ENCODE results near the gene THRAP3. TPM values are rescaled to one million over a fixed set of nuclear protein-coding genes. Genes with fewer than 3 reads are reported as not detected.
A peak's percentile ranks its signal among the peaks of the same experiment; 100 is the strongest.

Gene THRAP3, protein sequence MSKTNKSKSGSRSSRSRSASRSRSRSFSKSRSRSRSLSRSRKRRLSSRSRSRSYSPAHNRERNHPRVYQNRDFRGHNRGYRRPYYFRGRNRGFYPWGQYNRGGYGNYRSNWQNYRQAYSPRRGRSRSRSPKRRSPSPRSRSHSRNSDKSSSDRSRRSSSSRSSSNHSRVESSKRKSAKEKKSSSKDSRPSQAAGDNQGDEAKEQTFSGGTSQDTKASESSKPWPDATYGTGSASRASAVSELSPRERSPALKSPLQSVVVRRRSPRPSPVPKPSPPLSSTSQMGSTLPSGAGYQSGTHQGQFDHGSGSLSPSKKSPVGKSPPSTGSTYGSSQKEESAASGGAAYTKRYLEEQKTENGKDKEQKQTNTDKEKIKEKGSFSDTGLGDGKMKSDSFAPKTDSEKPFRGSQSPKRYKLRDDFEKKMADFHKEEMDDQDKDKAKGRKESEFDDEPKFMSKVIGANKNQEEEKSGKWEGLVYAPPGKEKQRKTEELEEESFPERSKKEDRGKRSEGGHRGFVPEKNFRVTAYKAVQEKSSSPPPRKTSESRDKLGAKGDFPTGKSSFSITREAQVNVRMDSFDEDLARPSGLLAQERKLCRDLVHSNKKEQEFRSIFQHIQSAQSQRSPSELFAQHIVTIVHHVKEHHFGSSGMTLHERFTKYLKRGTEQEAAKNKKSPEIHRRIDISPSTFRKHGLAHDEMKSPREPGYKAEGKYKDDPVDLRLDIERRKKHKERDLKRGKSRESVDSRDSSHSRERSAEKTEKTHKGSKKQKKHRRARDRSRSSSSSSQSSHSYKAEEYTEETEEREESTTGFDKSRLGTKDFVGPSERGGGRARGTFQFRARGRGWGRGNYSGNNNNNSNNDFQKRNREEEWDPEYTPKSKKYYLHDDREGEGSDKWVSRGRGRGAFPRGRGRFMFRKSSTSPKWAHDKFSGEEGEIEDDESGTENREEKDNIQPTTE
- 58.4 TPM for polyA plus RNA-seq (2012; ENCODE audit: missing spikeins)

DNA sequence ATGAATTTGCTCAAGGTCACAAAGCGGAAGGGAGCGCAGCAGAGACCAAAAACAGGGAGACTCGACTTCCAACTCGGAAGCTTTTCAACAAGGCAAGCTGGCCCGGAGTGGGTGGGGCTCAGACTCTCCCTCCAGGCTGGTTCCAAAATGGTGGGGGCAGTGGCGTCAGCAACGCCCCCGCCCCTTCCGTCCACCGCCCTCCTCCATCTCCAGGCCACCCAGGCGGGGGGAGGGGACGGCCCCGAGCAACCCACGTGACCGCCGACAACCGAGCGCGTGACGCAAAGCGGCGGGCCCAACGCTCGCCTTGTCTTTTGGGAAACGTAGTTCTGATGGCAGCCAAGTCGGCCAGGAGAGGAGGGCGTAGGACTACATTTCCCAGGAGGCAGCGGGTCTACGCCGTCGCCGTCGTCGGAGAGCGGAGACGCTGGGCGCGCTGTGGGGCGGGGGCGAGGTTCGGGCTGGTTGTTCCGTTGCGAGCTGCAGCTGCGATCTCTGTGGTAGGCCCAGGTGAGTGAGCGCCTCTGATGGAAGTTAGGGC is at the start of gene THRAP3:
Gene THRAP3 (plus strand): TSS at position 448 of the 541 bp plus-strand sequence. CDS start 58,121 bp downstream, outside the sequence.
- FAIRE-seq (peak; percentile 99), DNase-seq (ENCODE audit: insufficient read length) (peak; percentile 87)
- TF ChIP-seq POLR2A (IDR thresholded peaks at IDR 0.05; ENCODE audit: low read depth, low read length) (peak; percentile 87), TAF1 (IDR thresholded peaks at IDR 0.05; ENCODE audit: borderline replicate concordance, low read depth, low read length) (peak; percentile 62; the same call in 1 of the 2 replicates), POLR2AphosphoS5 (IDR thresholded peaks at IDR 0.05; ENCODE audit: low read depth, low read length) (peak; percentile 95)

DNA sequence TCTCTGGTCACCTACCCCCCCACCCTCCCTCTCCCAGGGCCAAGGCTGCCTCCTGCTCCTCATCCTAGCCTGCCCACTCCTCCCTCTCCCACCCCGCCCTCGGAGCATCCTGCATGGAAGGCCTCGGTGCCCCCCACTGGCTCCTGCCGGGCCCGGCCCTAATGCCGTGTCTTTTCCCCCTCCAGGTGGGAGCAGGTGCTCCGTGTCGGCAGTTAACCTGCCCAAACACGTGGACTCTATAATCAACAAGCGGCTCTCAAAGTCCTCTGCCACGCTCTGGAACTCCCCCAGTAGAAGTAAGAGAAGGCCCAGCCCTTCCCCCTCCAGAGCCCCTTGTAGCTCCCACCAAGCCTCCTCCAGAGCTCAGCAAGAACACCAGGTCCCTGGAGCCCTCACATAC is 49.5 kb upstream of the THRAP3 start:
- DNase-seq (ENCODE audit: insufficient read length) (no peak), FAIRE-seq (no peak)
- TF ChIP-seq POLR2AphosphoS5 (IDR thresholded peaks at IDR 0.05; ENCODE audit: low read depth, low read length) (no peak), TAF1 (IDR thresholded peaks at IDR 0.05; ENCODE audit: borderline replicate concordance, low read depth, low read length) (no peak), POLR2A (IDR thresholded peaks at IDR 0.05; ENCODE audit: low read depth, low read length) (no peak)

DNA sequence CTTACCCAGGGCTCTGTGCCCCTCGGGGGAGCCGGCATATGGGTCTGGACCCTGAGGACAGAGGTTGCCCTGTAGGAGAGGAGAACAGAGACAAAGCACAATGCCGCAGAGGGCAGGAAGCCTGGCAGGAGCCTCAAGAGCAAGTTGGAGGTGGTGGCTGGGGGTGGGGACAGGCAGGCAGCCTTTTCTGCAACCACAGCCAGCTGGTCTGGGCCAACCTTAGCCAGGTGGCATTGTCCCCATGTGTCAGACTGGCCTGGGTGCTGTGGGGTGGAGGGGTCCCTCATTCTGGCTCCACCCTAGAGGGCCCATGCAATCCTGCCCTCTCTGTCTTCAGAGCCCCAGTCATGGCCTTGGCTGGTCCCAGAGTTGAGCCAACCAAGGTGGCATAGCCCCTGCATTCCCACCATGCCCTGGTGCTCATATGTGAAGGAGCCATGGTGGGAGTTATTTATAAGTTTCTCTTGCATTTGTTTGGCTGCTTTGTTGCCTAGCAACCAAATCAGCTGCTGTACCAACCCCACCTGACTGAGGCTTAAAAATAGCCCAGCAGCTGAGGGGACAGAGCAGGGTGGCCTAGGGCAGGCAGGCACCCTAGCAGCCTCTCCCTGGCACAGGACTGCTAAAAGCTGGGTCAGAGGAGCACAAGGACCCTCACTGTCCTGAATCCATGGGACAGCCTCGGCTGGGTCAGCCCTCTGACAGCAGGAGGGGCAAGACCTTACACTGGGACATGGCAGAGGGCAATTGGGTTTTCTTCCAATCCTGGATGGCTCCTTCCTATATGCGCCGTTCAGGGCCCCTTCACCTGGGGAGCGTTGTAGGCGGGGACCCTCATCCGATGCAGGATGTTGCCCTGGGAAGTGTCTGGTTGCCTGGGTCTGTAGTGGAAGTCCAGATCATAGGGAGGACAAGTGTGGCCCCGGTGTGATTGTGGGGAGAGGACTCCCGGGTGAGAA is 48.8 kb upstream of the THRAP3 start:
- DNase-seq (ENCODE audit: insufficient read length) (no peak), FAIRE-seq (no peak)
- TF ChIP-seq TAF1 (IDR thresholded peaks at IDR 0.05; ENCODE audit: borderline replicate concordance, low read depth, low read length) = no peak
- TF ChIP-seq POLR2AphosphoS5 (IDR thresholded peaks at IDR 0.05; ENCODE audit: low read depth, low read length) = 0 out of 2 replicates have a peak, but pooled peaks have one; percentile 29
- TF ChIP-seq POLR2A (IDR thresholded peaks at IDR 0.05; ENCODE audit: low read depth, low read length) = no peak

DNA sequence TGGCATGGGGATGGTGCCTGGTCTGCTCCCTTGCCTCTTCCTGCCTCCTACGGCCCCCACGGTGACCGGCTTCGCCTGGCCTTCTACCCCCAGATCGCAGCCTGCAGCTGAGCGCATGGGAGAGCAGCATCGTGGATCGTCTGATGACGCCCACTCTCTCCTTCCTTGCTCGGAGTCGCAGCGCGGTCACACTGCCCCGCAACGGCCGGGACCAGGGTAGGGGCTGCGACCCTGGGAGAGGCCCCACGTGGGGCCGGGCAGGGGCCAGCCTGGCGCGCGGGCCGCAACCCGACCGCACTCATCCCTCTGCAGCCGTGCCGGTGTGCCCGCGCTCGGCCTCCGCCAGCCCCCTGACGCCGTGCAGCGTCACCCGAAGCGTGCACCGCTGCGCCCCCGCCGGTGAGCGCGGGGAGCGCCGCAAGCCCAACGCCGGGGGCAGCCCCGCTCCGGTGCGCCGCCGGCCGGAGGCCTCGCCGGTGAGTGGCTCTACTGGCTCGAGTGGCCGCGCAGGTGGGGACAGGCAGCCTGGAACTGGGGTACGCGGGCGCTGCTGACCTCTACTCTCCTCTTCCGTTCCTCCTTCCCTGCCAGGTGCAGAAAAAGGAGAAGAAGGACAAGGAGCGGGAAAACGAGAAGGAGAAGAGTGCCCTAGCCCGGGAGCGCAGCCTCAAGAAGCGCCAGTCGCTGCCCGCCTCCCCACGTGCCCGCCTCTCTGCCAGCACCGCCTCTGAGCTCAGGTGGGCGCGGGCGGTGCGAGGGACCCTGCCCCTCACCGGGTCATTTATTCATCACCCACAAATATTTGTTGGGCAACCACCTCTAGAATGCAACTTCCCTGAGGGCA is 47.9 kb upstream of the THRAP3 start:
- TF ChIP-seq POLR2A (IDR thresholded peaks at IDR 0.05; ENCODE audit: low read depth, low read length) (no peak), POLR2AphosphoS5 (IDR thresholded peaks at IDR 0.05; ENCODE audit: low read depth, low read length) (no peak), TAF1 (IDR thresholded peaks at IDR 0.05; ENCODE audit: borderline replicate concordance, low read depth, low read length) (no peak)
- DNase-seq (ENCODE audit: insufficient read length) (no peak), FAIRE-seq (no peak)

DNA sequence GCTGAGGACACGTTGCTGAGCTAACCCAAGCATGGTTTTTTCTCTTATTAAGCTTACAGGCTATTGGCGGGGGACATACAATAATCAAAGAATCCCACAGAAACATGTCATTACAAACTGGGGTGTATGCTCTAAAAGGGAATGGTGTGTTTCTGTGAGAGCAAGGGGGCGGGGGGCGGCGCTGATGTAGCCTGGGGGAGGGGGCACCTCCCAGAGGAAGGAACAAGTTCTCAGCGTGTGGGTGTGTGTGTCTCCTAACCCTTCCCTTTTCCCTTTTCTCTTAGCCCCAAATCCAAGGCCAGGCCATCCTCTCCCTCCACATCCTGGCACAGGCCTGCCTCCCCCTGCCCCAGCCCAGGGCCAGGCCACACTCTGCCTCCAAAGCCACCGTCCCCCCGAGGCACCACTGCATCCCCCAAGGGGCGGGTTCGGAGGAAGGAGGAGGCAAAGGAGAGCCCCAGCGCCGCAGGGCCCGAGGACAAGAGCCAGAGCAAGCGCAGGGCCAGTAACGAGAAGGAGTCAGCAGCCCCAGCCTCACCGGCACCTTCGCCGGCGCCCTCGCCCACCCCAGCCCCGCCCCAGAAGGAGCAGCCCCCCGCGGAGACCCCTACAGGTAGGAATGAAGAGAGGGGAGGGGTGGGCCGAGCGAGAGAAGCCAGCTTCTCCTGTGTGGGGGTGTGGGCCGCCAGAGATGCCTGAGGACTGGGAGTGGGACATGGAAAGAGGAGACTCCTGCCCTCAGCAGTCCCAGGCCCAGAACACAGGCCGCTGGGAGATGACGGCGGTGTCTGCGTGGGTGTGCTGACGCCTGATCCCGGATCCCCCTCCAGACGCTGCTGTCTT is 46.4 kb upstream of the THRAP3 start:
- FAIRE-seq = no peak
- DNase-seq (ENCODE audit: insufficient read length) = no peak
- no peak for TF ChIP-seq TAF1 (IDR thresholded peaks at IDR 0.05; ENCODE audit: borderline replicate concordance, low read depth, low read length)
- TF ChIP-seq POLR2AphosphoS5 (IDR thresholded peaks at IDR 0.05; ENCODE audit: low read depth, low read length) = no peak
- TF ChIP-seq POLR2A (IDR thresholded peaks at IDR 0.05; ENCODE audit: low read depth, low read length) = no peak

DNA sequence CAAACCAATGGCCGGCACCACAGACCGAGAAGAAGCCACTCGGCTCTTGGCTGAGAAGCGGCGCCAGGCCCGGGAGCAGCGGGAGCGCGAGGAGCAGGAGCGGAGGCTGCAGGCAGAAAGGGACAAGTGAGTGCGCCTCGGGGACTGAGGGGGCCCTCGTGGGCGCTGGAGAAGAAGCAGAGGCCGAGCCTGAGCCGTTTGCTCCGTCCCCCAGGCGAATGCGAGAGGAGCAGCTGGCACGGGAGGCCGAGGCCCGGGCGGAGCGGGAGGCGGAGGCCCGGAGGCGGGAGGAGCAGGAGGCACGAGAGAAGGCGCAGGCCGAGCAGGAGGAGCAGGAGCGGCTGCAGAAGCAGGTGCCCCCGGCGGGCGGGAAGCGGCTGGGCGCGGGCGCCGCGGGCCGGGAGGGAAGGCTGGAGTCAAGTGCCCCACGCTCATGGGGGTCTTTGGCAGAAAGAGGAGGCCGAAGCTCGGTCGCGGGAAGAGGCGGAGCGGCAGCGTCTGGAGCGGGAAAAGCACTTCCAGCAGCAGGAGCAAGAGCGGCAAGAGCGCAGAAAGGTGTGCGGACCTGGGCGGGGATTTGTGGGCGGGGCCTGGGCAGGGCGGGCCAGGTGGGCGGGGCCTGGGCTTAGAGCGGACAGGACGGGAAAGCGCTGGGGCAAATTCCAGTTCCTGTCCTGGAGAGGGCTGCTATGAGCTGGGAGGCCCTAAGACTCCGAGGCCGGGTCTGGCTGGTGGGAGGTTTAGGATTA is 45.6 kb upstream of the THRAP3 start:
- FAIRE-seq = no peak
- TF ChIP-seq TAF1 (IDR thresholded peaks at IDR 0.05; ENCODE audit: borderline replicate concordance, low read depth, low read length) = no peak
- TF ChIP-seq POLR2AphosphoS5 (IDR thresholded peaks at IDR 0.05; ENCODE audit: low read depth, low read length) = no peak
- no peak for TF ChIP-seq POLR2A (IDR thresholded peaks at IDR 0.05; ENCODE audit: low read depth, low read length)
- no peak for DNase-seq (ENCODE audit: insufficient read length)

DNA sequence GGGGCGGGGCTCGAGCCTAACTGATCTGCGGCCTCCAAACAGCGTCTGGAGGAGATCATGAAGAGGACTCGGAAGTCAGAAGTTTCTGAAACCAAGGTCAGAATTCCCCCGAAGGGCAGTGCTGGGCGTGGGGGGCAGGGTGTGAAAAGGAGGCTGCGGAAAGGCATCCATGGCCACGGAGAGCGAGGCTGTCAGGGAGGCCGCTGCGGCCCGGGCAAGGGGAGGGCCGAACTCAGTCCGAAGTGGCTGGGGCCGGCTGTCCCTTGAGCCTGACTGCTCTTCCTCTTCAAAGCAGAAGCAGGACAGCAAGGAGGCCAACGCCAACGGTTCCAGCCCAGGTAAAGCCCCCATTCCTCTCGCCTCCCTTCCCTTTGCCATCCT is 45.0 kb upstream of the THRAP3 start:
- FAIRE-seq = no peak
- TF ChIP-seq POLR2A (IDR thresholded peaks at IDR 0.05; ENCODE audit: low read depth, low read length) = no peak
- no peak for TF ChIP-seq TAF1 (IDR thresholded peaks at IDR 0.05; ENCODE audit: borderline replicate concordance, low read depth, low read length)
- 0 out of 2 replicates have a peak, but pooled peaks have one; percentile 46 for TF ChIP-seq POLR2AphosphoS5 (IDR thresholded peaks at IDR 0.05; ENCODE audit: low read depth, low read length)

DNA sequence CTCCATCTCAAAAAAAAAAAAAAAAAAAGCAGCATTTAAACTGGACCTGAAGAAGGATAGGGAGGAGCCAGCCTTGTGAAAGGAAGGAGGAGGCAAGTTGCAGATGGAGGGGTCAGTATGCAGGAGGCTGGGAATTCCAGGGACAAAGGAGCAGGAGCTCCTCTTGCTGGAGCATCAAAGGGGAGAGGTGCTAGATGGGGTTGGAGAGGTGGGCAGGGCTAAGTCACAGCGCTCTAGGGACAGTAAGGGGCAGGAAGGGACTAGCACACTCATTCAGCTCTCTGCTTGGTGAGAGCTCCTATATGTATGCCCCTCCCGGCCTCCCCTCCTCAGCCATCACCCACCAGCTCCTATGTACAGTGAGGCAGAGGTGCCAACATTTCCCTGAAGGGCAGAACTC is 41.5 kb upstream of the THRAP3 start:
- FAIRE-seq = no peak
- DNase-seq (ENCODE audit: insufficient read length) = no peak

More for the DNA sequence above, 45.0 kb upstream of the THRAP3 start:
- no peak for DNase-seq (ENCODE audit: insufficient read length)

More for the DNA sequence above, 41.5 kb upstream of the THRAP3 start:
- 0 out of 2 replicates have a peak, but pooled peaks have one; percentile 17 for TF ChIP-seq POLR2AphosphoS5 (IDR thresholded peaks at IDR 0.05; ENCODE audit: low read depth, low read length)
- no peak; the same call in 1 of the 2 replicates for TF ChIP-seq POLR2A (IDR thresholded peaks at IDR 0.05; ENCODE audit: low read depth, low read length)
- no peak for TF ChIP-seq TAF1 (IDR thresholded peaks at IDR 0.05; ENCODE audit: borderline replicate concordance, low read depth, low read length)

All from GM12892 (cell line).